H7 (cell line): Measurements from ENCODE around the gene TACR2. TPM values are rescaled to one million over a fixed set of nuclear protein-coding genes. Genes with fewer than 3 reads are reported as not detected.
A peak's percentile ranks its signal among the peaks of the same experiment; 100 is the strongest.

Source experiments
- DNase-seq: peaks from one replicate; pipeline ENCODE4 v3.0.0; 2012
- H3K27me3 ChIP-seq: 2 replicates; pipeline ENCODE4 v1.6.0; 2011; ENCODE audit warnings: mild to moderate bottlenecking, low read length; ENCODE audit not compliant: control insufficient read depth, insufficient read depth
- H3K36me3 ChIP-seq: replicated peaks from 2 replicates; pipeline ENCODE4 v1.5.1; 2011; ENCODE audit warnings: low read length; ENCODE audit not compliant: control insufficient read depth, insufficient read depth
- H3K4me3 ChIP-seq: 2 replicates; pipeline ENCODE4 v1.5.1; 2011; ENCODE audit warnings: low read depth, mild to moderate bottlenecking, control low read depth, low read length, moderate library complexity; ENCODE audit not compliant: insufficient read depth
- total RNA-seq: library from RNA; depleted of rRNA; stranded (reverse); fragments of >200 nt; shearing (Covaris generic); gene quantifications from 2 replicates; pipeline ENCODE4 v1.2.3, GENCODE V29; 2014

Gene TACR2
- total RNA-seq, 1 experiment from 2014 or later, result not detected

- H3K36me3 ChIP-seq, result no peaks in the 10 kb centered on the region
- DNase-seq, result no peak
Measured at GRCh38 chr10:69418052-69418752, 1.5 kb upstream of the TACR2 start.

DNA sequence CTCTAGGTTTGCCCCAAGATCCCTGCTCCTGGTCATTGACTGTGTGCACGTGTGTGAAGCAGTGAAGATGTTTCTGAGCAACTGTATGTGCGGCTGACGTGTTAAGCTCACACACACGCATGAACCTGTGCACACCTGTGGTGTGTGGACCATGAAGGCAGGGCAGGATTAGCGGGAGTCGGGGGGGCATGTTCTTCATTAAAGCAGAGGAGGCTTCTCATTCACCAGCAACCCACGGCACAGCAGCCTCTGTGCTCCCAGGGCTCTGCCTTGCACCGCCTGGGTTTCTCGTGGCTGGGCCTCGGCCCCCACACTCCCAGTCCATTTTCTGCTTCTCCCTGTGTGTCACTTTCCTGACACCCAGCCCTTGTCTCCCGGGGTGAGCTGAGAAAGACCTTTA lies 824 bp upstream of the TACR2 start:
- no peaks in the 10 kb centered on the region for H3K36me3 ChIP-seq
- DNase-seq, result no peak
- no peak overlapping the region for H3K4me3 ChIP-seq
- no peaks in the 10 kb centered on the region for H3K27me3 ChIP-seq

More at GRCh38 chr10:69418052-69418752, 1.5 kb upstream of the TACR2 start:
- H3K4me3 ChIP-seq, result no peak overlapping the region
- H3K27me3 ChIP-seq, result no peaks in the 10 kb centered on the region; the same call in 1 of the 2 replicates

DNA sequence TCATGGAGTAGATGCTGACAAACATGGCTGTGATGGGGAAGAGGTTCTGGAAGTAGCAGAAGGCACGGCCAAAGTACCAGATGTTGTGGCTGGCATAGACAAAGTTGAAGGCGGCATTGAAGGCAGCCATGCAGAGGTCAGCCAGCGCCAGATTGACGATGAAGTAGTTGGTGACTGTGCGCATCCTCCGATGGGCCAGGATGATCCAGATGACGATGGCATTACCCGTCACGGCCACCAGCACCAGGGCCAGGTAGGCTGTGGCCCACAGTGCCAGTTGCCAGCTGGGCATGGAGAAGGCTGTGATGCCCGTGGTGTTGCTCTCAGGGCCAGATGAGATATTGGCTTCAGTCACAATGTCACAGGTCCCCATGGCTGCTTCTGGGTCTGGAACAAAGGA lies 767 bp downstream of the TACR2 start:
- no peak for DNase-seq
- Histone ChIP-seq H3K36me3 (no peaks in the 10 kb centered on the region), H3K4me3 (no peak overlapping the region), H3K27me3 (no peaks in the 10 kb centered on the region)

GRCh38 chr10:69415049-69415448 lies 1.7 kb downstream of the TACR2 start:
- no peak for DNase-seq
- no peaks in the 10 kb centered on the region for H3K27me3 ChIP-seq
- no peaks in the 10 kb centered on the region for H3K36me3 ChIP-seq
- no peak overlapping the region for H3K4me3 ChIP-seq

DNA sequence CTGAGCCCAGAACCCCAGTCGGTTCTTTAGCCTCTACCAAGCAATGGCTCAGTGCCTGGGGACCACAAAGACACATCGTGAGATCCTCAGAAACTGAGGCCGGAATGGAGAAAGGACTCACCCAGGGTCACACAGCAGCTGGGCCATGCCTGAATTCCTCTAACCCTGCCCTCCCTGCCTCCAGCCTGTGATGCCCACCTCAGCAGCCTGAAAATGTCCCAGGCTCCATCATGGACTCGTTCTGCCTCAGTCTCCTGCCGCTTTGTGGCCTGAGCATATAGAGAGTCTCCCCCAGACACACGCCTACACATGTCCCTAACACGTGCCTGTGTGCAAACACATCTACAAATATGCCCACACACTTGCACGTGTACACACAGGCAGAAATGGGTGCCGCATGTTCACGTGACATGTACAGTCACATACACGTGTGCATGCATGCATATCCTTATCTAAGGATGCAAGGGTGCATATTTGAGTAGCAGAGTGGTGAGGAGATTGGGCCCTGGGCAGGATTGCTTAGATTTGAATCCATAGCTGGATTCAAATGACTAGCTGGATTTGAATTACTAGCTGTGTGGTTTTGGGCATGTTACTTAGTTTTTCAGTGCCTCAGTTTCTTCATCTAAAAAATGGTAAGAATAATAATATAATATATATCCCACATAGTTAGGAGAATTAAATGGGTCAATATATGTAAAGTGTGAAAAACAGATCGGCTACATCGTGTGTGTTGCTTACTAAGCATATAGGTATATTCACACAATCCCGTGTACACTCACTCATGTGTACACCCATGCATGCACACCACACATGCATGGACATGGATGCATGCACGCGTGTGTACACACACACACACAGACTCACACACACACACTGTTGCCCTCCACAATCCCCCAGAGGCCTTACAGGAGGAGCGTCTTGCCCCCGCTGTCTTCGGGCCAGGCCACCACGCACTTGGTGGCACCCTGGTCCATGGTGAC lies 2.4 kb downstream of the TACR2 start:
- Histone ChIP-seq H3K36me3 (no peaks in the 10 kb centered on the region), H3K27me3 (no peaks in the 10 kb centered on the region), H3K4me3 (no peak overlapping the region)
- no peak for DNase-seq

- DNase-seq, result peak; percentile 89
Measured at GRCh38 chr10:69413221-69413865, 3.4 kb downstream of the TACR2 start.

DNA sequence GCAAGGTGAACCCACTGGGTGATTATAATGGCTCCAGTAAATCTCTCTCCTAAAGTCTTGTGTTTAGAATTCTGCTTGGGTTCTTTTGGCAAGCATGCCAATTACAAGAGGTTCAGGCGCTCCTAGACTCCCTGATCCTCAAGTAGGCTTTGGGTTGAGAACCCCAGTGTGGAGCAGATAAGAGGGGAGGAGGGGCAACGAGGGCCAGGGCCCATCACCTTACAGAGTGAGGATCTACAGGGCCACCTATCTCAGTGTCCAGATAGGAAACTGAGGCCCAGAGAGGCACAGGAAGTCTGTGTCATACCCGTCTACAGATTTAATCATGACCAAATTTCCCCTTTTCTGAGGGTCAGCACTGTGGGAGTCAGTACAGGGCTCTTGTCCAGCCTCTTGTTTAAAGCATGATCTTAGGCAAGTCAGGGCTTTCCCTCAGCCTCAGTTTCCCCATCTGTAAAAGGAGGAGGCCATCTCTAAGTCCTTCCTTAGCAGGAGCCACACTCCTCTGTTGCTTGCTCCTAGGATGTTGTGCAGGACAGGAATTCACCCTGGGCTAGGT lies 4.4 kb downstream of the TACR2 start:
- H3K4me3 ChIP-seq, result no peak overlapping the region
- DNase-seq, result no peak
- no peaks in the 10 kb centered on the region; the same call in 1 of the 2 replicates for H3K27me3 ChIP-seq
- H3K36me3 ChIP-seq, result no peaks in the 10 kb centered on the region

More at GRCh38 chr10:69413221-69413865, 3.4 kb downstream of the TACR2 start:
- no peaks in the 10 kb centered on the region for H3K27me3 ChIP-seq
- H3K4me3 ChIP-seq, result no peak overlapping the region
- no peaks in the 10 kb centered on the region for H3K36me3 ChIP-seq

GRCh38 chr10:69411476-69411875 lies 5.2 kb downstream of the TACR2 start:
- no peak for DNase-seq
- H3K27me3 ChIP-seq, result no peaks in the 10 kb centered on the region; the same call in 1 of the 2 replicates
- H3K4me3 ChIP-seq, result no peak overlapping the region
- H3K36me3 ChIP-seq, result no peaks in the 10 kb centered on the region

GRCh38 chr10:69410487-69410886 lies 6.2 kb downstream of the TACR2 start:
- no peak for DNase-seq
- Histone ChIP-seq H3K4me3 (no peak overlapping the region), H3K27me3 (no peaks in the 10 kb centered on the region; the same call in 1 of the 2 replicates), H3K36me3 (no peaks in the 10 kb centered on the region)

- no peak for DNase-seq
- Histone ChIP-seq H3K27me3 (no peaks in the 10 kb centered on the region; the same call in 1 of the 2 replicates), H3K36me3 (no peaks in the 10 kb centered on the region), H3K4me3 (no peak overlapping the region)
Measured at GRCh38 chr10:69409968-69410367, 6.8 kb downstream of the TACR2 start.

GRCh38 chr10:69409176-69409495 lies 7.6 kb downstream of the TACR2 start:
- Histone ChIP-seq H3K36me3 (peaks cover 3% of the 10 kb centered on the region; the same call in 1 of the 2 replicates), H3K27me3 (no peaks in the 10 kb centered on the region; the same call in 1 of the 2 replicates), H3K4me3 (peak overlapping the region; percentile 23)
- no peak for DNase-seq

DNA sequence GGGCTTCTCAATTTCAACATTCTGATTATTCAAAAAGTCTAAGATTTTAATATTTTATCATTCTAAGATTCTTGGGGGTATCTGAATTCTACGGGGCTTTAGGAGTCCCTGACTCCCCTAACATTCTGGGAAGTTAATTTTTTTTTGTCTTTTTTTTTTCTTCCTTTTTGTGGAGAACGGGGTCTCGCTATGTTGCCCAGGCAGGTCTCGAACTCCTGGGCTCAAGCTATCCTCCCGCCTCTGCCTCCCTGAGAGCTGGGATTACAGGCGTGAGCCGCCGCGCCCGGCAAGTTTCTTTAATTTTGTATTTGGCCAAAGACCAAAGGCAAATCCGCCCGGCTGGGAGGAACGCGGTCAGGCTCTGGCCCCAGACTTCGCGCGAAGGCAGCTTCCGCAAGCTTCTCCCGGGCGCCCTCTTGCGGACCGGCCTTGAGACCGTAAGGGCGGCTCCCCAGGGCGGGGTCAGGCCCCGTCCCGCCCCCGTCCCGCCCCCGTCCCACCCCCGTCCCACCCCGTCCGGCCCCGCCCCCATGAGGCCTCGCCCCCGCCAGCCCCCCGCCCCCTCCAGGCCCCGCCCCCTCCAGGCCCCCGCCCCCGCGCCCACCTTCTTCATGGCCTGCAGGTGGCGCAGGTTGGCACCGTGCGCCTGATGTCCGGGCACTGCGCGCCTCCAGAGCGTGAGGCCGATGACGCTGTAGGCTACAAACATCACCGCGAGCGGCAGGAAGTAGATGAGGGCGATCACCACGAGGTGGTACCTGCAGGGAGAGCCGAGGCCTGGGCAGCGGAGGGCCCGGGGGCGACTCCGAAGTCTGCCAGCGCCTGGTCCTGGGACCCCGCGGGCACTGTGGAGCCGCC lies 8.2 kb downstream of the TACR2 start:
- no peaks in the 10 kb centered on the region; the same call in 1 of the 2 replicates for H3K27me3 ChIP-seq
- H3K36me3 ChIP-seq, result peaks cover 4% of the 10 kb centered on the region; the same call in 1 of the 2 replicates
- H3K4me3 ChIP-seq, result peak overlapping the region; percentile 23
- DNase-seq, result peak; percentile 98

- DNase-seq, result peak; percentile 76
Measured at GRCh38 chr10:69407621-69408301, 9.0 kb downstream of the TACR2 start.

More at GRCh38 chr10:69407621-69408301, 9.0 kb downstream of the TACR2 start:
- Histone ChIP-seq H3K27me3 (no peaks in the 10 kb centered on the region; the same call in 1 of the 2 replicates), H3K4me3 (no peak overlapping the region), H3K36me3 (peaks cover 5% of the 10 kb centered on the region)
